SKM-1 treated with dmso at 0.1 percent for 144 hours (cell line): ENCODE data around the gene CRMP1.

Source experiments
- DNase-seq: peaks from one replicate; lab custom pipeline; 2025; ENCODE audit not compliant: unreplicated experiment; lab: John Stamatoyannopoulos, UW

CRMP1 gene

DNA sequence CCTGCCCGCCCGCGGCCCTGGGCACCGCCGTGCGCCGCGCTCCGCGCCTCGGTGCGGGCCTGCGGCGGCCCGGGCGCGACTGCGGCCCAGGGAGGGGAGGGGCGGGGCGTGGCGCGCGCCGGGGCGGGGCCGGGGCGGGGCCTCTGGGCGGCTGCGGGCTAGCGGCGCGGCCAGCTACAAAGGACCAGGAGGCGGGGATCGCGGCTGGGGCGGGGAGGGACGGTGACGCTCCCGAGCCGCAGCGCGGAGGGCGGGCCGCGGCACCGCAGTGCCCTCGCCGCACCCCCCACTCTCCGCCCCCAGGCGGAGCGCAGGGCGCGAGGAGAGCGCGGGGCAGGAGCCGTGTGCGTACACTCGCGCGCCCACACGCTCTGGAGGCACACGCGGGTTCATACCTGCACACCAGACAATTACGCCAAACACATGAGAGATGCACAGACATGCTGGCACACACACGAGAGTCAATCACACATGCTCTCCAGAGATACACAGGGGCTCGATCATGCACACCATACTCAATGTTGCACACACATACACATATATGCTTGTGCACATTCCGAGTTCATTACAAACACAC is at the start of gene CRMP1:
Gene CRMP1, minus strand, starts transcription at position 83 of the 577 bp plus-strand sequence. CDS start 117 bp downstream, outside the sequence.
- DNase-seq = no peak

DNA sequence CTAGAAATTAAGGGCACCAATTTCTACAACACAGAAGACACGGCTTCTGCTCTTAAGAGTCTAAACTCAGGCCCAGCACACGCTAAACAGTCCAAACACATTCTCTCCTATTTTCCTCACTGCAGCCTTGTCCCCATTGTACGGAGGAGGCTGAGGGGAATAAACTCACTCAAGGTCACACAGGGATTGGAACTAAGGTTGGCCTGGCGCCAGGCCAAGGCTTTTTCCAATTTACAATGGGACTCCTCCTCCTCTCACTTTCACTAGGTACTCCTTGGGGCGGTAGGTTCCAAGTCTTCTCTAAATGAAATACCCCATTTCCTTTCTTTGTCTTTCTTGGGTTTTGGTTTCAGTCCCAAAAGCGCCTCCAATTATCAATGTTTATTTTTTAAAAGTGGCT is 48.7 kb upstream of the CRMP1 start:
- no peak for DNase-seq

DNA sequence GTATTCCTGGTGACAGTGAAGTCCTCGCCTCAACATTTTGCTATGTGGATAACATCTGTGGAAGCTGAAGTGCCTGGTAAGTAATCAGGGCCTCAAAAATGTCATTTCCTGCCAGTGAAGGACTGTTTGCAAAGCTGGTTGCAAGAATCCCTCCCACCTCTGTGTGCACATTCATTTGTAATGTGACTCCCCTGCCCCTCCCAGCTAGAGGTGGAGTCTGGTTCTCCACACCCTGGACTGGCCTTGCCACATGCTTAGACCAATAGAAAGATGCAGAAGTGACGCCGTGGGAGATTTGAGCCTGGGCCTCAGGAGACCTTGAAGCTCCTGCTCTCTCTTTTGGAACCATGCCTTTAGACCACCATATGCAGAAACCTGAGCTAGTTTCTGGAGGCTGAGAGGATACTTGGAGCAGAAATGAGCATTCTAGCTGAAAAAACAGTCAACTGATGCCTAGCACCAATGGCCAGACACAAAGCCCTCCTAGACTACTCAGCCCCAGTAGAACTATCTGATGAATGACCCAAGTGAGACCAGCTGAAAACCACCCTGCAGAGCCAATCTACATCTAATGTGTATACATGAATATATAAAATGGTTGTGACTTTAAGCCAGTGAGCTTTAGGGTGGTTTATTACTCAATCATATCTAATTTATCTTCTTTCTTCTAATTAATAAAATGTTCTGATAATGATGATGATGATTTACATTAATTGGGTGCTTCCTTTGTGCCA is 47.8 kb upstream of the CRMP1 start:
- no peak for DNase-seq

DNA sequence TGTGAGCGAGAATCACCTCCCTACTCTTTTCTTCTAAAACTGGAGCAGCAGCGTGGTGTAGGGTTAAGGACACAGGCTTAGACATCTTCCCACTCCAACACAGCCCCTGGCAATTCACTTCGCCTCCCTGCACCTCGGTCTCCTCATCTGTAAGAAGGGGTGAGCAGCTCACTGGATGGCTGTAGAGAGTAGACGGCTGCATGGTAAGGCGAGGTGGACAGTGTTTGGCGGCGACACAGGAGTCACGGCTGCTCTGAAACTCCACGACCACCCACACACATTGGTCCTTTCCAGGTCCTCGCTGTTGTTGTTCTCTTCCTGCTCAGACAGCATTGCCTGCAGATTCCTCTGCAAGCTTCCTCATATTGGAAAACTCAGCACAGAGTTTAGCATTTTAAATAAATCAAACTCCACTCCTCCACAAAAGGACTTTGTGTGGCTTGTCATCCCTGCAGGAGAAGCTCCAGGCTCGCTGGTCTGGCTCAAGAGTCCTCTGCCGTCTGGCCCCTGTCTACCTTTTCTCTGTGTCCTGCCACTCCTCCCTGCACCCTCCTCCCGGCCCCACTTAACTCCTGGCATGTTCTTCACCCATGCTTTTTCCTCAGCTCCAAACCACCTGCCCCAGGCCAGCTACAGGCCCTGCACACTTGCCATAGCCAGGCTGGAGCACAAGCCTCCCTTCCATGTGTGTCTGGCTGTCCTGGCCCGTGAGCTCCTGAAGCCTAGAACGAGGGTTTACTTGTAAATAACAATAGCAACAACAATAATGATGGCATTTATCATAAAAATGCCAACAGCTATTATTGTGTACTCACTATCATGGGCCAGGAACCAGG is 41.3 kb upstream of the CRMP1 start:
- no peak for DNase-seq

DNA sequence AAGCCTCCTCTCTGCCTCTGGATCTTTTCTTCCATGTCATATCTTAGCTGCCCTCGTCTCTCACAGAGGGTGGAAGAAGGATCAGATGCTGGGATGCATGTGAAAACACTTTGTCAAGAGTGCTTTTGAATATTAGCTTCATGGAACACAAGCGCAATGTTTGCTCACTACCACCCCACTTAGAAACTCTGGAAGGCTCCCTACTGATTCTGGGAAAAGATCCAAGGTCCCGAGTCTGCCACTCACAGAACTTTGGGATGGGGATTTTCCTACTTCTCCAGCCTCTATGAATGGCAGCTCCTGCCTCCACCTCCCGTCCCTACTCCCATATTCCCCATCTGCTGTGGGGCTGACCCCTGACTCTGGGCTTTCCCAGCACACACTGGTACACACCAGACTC is 40.2 kb upstream of the CRMP1 start:
- no peak for DNase-seq

DNA sequence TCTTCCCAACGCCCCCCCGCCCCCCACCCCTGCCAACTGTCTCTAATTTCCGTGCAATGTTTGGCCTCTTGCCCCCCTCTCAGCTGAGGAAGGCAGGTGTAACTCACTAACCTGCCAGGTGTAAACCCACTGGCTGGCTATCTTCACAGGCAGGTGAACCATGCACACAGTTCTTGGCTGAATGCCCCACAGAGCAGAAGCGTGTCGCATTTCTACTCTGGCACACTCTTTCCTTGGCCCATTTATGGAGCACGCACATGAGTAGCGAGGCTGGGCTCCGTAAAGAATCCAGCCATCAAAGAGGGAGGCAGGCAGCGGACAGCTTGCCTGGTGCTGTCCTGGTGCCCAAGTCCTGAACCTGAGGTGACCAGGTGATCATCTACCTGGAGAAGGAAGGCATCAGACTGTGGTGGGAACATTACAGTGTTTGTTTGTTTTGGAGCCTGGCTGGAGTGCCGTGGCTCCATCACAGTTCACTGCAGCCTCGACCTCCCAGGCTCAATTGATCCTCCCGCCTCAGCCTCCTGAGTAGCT is 39.2 kb upstream of the CRMP1 start:
- DNase-seq = no peak

DNA sequence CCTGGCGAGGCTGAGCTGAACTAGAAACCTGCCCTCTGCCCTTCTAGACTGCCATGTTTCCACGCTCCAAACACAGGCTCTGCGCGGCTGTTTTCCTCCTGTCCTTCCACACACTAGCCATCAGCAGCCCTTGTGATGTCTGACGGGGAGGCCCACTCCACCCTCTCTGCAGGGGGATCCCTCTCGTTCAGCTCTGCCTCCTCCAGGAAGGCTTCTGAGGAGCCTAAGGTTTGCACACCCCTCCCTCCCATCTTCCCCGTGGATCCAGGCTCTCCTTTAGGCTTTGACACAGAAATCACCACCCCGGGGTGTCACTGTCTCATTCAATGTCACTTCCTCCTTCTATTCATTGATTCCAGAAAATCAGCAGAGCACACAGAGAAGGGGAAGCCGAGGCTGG is 38.6 kb upstream of the CRMP1 start:
- no peak for DNase-seq

DNA sequence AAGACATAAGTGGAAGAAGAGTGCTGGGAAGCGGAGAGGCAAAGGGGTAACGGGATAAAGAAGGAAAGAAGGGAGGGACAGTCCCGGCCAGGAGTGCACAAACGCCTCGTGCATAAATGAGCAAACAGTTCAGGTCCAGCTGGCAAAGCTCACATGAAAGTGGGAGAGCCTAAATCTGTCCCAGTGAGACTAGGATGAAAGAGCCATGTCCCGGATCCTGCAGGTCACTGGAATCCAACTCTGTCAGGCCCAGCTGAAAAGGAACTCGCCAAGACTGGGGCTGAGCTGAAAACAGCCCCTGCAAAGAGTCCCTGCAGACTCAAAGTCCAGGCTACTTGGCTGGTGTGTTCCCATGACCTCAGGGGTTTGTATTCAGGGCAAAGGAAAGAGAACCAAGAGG is 38.0 kb upstream of the CRMP1 start:
- DNase-seq = no peak

DNA sequence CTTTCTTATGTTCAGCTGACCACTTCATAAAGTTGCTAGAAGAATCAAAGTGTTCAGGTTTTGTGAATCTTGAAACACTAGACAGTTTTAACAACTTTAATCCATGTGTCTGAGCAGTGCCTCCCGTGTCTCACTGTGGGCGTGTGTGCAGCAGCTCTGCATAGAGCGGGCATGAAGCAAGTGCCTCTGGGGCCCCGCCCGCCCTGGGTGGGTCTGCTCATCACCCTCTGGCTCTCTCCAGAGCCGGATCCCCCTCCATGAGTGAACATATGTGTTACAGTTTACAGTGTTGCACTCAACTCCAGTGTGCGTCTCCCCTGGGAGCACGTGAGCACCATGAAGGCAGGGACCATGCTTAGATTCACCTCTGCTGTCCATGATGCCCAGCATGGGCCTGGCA is 37.6 kb upstream of the CRMP1 start:
- no peak for DNase-seq

DNA sequence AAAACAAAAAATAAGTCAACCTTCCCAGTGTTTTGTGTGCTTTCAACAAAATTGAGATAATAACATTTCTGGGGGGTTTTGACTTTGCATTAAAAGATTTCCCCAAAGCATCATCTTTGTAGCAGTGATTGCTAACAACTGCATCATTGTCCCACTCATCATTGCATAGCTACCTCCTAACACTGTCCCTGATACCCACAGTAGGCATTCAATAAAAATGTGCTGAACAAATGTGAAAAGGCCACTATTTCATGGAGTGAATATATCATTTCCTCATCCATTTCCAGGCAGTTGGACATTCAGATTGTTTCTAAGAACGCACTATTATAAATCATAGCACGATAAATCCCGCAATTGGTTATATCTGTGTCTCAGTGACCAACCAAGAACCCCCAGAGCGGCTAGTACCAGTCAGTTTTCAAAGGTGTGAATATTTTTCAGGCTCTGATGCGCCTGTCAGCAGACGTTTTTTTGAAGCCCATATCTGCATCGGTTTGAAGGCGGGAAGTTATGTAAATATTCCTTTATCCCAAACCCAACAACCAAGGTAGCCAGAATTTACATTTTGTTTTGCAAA is 36.0 kb upstream of the CRMP1 start:
- no peak for DNase-seq

DNA sequence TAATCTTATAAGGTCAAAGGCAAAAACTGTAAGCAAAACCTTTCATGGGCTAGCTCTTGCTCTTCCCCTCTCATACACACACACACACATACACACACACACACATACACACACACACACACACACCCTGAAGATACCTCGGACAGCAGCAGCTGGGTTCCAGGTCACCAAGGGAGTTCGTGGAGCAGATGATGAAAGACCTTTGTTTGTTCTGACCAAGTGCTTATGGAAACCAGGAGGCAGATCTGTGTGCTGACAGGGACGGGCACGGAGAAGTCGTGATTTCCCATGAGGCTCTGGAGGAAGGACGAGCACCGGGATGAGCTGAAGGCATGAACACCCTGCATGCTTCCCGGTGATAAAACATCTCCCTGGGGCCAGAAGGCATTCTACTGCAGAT is 35.4 kb upstream of the CRMP1 start:
- DNase-seq = no peak

DNA sequence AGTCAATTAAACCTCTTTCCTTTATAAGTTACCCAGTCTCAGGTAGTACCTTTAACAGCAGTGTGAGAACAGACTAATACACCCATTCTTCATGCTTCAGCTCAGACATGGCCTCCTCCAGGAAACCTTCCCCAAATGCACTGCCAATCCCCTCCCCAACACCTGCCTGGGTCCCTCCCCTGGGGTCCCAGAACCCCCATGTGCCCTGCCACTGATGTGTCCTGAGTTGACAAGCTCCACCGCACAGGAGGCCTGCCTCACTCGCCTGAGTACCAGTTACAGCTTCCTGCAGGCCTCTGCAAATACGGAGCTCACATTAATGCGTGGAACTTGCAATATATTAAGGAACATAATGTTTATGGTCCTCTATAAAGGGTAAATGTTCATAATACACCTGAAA is 34.9 kb upstream of the CRMP1 start:
- DNase-seq = no peak

DNA sequence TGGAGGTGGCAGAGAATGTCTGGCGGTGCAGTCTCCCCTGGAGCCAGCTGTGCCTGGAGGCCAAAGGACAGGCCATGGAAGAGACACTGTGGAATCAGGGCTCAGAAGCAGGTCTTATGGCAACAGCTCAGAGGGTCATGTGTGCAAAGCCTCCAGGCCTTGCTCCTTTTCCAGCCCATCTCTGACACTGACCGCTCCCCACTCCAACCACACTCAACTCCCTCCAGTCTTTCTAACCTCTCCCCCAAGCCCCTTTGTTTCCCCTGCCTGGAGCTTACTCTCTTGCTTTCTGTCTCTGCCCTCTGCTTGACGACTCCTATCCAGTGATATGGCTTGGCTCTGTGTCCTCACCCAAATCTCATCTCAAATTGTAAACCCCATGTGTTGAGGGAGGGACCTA is 34.2 kb upstream of the CRMP1 start:
- DNase-seq = no peak

DNA sequence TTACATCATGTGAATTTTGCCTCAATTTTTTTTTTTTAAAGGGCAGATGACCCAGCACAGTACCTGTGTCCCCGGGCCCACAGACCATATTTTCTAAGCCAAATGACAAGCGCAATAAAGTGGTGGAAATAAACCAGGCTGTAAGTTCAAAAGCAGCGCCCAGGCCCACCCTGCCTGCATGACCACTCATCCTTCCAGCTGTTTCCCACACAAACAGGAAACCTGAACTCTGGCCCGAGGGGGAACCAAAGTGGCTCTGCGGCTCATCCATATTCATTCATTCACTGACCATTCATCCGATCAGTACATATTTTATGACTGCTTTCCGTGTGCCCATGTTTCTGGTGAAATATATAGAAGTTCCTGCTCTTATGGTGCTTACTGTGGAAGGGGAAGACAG is 33.7 kb upstream of the CRMP1 start:
- no peak for DNase-seq

DNA sequence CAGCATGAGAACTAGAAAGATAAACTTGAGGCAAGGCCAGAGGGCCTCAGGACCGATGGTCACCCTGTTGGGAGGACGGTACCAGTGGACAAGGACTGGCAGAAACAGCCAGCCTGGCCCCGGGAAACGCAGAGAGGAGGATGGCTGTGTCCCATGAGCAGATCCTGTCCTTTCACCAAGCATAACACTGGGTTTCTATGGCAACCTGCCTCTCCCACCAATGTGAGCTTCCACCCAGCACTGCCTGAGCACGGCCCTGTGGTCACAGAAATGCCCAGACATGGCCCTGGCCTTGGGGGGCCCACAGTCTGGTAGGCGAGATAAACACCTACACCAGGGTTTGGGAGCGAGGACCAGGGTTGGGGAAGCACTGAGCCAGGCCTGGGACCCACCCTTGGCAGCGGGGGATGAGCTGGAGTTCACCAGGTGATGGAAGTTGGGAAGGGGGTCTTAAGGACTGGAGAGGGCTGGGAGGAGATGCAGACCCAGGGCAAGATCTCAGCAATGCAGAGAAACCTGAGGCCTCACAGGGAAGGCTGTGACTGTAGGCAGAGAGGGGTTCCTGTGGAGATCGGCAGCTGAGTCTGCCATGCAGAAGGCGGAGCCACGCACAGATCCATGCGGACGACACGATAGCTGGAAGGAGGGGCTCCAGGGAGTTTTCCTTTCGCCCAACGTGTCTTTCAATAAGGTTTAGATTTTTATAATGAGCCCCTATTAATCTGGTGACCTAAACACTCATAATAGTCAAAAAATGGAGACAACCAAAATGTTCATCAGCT is 32.7 kb upstream of the CRMP1 start:
- no peak for DNase-seq

DNA sequence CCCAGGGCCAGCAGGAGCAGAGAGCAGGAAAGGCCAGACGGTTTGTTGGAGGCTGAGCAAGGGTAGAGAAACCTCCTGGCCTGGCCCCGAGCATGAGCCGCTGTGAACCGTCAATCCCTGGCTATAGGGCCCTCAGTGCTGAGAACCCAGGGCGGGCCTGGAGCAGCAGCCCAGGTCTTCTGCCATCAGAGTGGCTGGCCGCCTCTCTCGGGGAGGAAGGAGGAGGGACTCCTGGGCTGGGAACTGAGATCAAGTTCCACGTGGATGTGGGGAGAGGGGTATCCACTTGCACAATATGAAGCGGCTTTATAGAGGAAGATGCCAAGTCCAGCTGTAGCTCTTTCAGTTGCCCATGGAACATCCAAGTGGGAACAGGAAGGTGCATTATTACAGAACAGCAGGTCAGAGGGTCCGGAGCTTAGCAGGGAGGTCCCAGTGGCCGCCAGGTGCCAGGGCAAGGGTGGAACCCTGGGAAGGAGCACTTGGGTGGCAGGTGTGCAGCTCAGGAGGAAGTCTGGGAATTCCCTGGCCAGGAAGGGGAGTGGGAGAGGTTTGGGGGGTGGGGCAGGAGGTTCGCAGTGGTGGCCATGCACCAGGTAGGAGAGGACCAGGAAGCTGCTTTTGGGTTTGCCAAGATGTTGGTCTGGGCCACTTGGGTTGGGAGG is 31.7 kb upstream of the CRMP1 start:
- DNase-seq = no peak

DNA sequence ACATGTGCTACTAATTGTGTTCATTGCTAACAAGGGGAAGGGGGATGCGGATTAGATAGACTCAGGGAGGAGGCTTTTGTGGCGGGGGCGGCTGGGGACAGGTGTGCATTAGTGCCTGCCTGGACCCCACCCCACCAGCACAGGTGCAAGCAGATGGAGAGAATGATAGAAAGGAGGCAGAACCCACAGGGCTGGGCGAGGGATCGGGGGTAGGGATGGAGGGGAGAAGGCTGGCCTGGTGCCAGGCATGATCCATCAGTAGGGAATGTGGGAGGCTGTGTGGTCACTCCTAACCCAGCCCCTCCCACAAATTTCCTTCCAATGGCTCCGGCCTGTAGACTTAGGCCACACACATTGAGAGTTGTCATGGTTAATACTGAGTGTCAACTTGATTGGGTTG is 30.5 kb upstream of the CRMP1 start:
- DNase-seq = no peak

DNA sequence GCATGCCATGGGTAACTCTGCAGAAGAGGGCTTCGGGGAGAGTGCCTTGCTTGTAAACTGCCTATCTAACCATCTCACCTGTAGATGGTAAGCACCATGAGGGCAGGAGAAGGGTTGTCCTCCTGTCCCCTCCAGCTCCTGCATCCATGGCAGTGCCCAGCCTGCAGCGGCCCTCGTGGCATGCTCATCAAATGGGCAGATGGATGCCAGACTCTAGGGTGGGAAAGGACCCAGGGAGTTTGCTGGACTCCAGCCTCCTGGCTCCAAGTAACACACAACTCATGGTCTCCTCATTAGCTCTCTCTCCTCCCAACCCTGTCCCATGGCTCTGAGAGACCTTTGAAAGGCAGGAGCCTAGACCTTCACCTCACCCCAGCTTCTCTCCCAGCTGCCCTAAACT is 29.7 kb upstream of the CRMP1 start:
- no peak for DNase-seq

DNA sequence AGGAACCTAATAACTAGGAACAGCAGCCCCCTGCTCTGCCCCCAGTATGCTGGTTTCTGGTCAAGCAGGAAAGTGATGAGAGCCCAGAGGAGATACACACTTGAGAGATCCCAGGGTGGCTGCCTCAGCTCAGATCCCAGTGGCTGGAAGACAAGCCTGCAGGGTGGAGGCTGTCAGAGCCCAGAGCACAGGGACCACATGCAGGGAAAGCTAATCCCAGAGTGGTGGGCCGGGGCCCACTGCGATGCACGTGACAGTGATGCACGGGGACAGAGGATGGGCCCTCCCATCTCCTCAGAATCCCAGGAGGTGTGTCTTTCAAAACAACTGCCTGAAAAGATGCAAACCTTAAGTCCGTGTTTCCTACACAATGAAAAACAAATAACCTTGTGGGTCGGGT is 29.1 kb upstream of the CRMP1 start:
- DNase-seq = no peak
